GM12878 (cell line): ENCODE measurements around the gene DNAJC6. TPM values are rescaled to one million over a fixed set of nuclear protein-coding genes. Genes with fewer than 3 reads are reported as not detected.

Experiments
- ATAC-seq: fragments of 200-7000 bp; cut with Tn5 transposase; 3 replicates; pipeline ENCODE4 v1.9.1; 2020; ENCODE audit warnings: mild to moderate bottlenecking, moderate library complexity
- BruUV-seq: library from RNA; stranded (reverse); fragments of 400-500 nt; replicated peaks from 2 replicates; lab custom pipeline; 2021; lab: Mats Ljungman, UMichigan
- CTCF ChIA-PET: fragments of 300-600 bp; sonication (Branson Sonifier 250); formaldehyde crosslinking; extraction: SDS; loops from one replicate; lab custom pipeline; 2021; ENCODE audit warnings: inconsistent platforms; lab: Yijun Ruan, JAX
- POLR2A ChIA-PET: fragments of 350-600 bp; formaldehyde crosslinking; extraction: SDS; loops from one replicate; lab custom pipeline; 2021; ENCODE audit warnings: inconsistent platforms; lab: Charles Lee
- RAD21 ChIA-PET: fragments of 300-600 bp; sonication (Branson Sonifier 250); formaldehyde crosslinking; loops from one replicate; lab custom pipeline; 2023; ENCODE audit warnings: antibody characterized with exemption; ENCODE audit not compliant: unreplicated experiment; lab: Charles Lee
- SMC1A ChIA-PET: fragments of 300-600 bp; sonication (Branson Sonifier 250); formaldehyde crosslinking; loops from one replicate; lab custom pipeline; 2023; ENCODE audit not compliant: unreplicated experiment, uncharacterized antibody; lab: Charles Lee
- DNase-seq: peaks from one replicate; pipeline ENCODE4 v3.0.0-alpha.2; 2011; ENCODE audit warnings: low read depth, low spot score
- FAIRE-seq: peaks from 3 replicates; lab custom pipeline; 2011; peaks lifted over from hg19 to GRCh38; lab: Jason Lieb, UNC
- H2AFZ ChIP-seq: 2 replicates; pipeline ENCODE4 v1.6.0; 2011; ENCODE audit warnings: low read depth, low read length, control low read depth; ENCODE audit not compliant: control insufficient read depth
- H3K27ac ChIP-seq: 2 replicates; pipeline ENCODE4 v1.5.1; 2011; ENCODE audit warnings: control low read depth; ENCODE audit not compliant: control insufficient read depth, insufficient read depth
- H3K27me3 ChIP-seq, 2 experiments: replicated peaks in 1 of 2; 2 replicates each; pipeline versions ENCODE4 v1.6.0 to v1.6.1; 2011; ENCODE audit warnings: low read length in 1 of 2; ENCODE audit not compliant: control insufficient read depth in 2 of 2, insufficient read depth in 2 of 2
- H3K36me3 ChIP-seq, 2 experiments: 2 replicates each; pipeline ENCODE4 v1.5.1; 2011; ENCODE audit warnings: low read length in 1 of 2; ENCODE audit not compliant: control insufficient read depth in 2 of 2, insufficient read depth in 2 of 2
- H3K4me1 ChIP-seq: 2 replicates; pipeline ENCODE4 v1.6.1; 2011; ENCODE audit warnings: mild to moderate bottlenecking, low read length, moderate library complexity, mixed read lengths; ENCODE audit not compliant: control insufficient read depth, insufficient read depth
- H3K4me2 ChIP-seq: 2 replicates; pipeline ENCODE4 v1.6.0; 2011; ENCODE audit warnings: control low read depth; ENCODE audit not compliant: control insufficient read depth, insufficient read depth
- H3K4me3 ChIP-seq: fragments of 200-600 bp; sonication (generic); 2 replicates; pipeline ENCODE4 v1.5.1; 2016
- H3K79me2 ChIP-seq: 2 replicates; pipeline ENCODE4 v1.6.0; 2011; ENCODE audit warnings: low read length; ENCODE audit not compliant: control insufficient read depth, insufficient read depth
- H3K9ac ChIP-seq: 2 replicates; pipeline ENCODE4 v1.8.0; 2011; ENCODE audit warnings: low read length, control low read depth, mixed read lengths; ENCODE audit not compliant: control insufficient read depth, insufficient read depth
- H3K9me3 ChIP-seq: replicated peaks from 3 replicates; pipeline ENCODE4 v1.5.1; 2011; ENCODE audit warnings: mild to moderate bottlenecking, low read length; ENCODE audit not compliant: control insufficient read depth, insufficient read depth
- H4K20me1 ChIP-seq: 2 replicates; pipeline ENCODE4 v1.6.0; 2011; ENCODE audit not compliant: control insufficient read depth, insufficient read depth
- CTCF ChIP-seq, 3 experiments: IDR thresholded peaks in 2 of 3; conservative IDR thresholded peaks in 1 of 3; 2 replicates each; pipeline ENCODE4 v1.5.1; 2011; ENCODE audit warnings: low read depth in 3 of 3, low read length in 3 of 3, mild to moderate bottlenecking in 3 of 3, control low read depth in 2 of 3, moderate library complexity in 2 of 3, inconsistent platforms in 1 of 3, mixed read lengths in 1 of 3; ENCODE audit not compliant: control insufficient read depth in 2 of 3, insufficient read depth in 1 of 3; ENCODE audit errors: extremely low read depth in 1 of 3
- E2F4 ChIP-seq: IDR thresholded peaks from 2 replicates; pipeline ENCODE4 v1.6.1; 2012; ENCODE audit warnings: low read depth, low read length, improper control_type of control experiment
- GATAD2B ChIP-seq: fragments of 450-650 bp; conservative IDR thresholded peaks from 2 replicates; pipeline ENCODE4 v1.6.1; 2017; ENCODE audit warnings: low read depth, mild to moderate bottlenecking, moderate library complexity
- JUNB ChIP-seq: IDR thresholded peaks from 2 replicates; pipeline ENCODE4 v1.6.1; 2016; ENCODE audit warnings: antibody characterized with exemption, mild to moderate bottlenecking
- MEF2A ChIP-seq: IDR thresholded peaks from 2 replicates; pipeline ENCODE4 v1.6.1; 2011; ENCODE audit warnings: low read depth, mild to moderate bottlenecking, low read length, moderate library complexity; ENCODE audit not compliant: insufficient read depth
- POU2F2 ChIP-seq: IDR thresholded peaks from 3 replicates; pipeline ENCODE4 v1.6.1; 2011; ENCODE audit warnings: low read depth, mild to moderate bottlenecking, low read length, borderline replicate concordance
- RELA ChIP-seq: fragments of 450-650 bp; IDR thresholded peaks from 2 replicates; pipeline ENCODE4 v1.8.0; 2014; ENCODE audit warnings: borderline replicate concordance; ENCODE audit not compliant: partially characterized antibody
- SMAD1 ChIP-seq: fragments of 450-650 bp; IDR thresholded peaks from 2 replicates; pipeline ENCODE4 v1.6.1; 2018; ENCODE audit warnings: mild to moderate bottlenecking, low read depth; ENCODE audit not compliant: partially characterized antibody
- ZNF384 ChIP-seq: IDR thresholded peaks from 2 replicates; pipeline ENCODE4 v1.6.1; 2012; ENCODE audit warnings: low read depth, mild to moderate bottlenecking, low read length, improper control_type of control experiment, borderline replicate concordance
- WGBS: methylation state at CpG from one replicate; pipeline ENCODE4 v1.1.6; 2016; ENCODE audit warnings: low lambda C conversion rate; ENCODE audit not compliant: insufficient replicate concordance, insufficient coverage; ENCODE audit errors: missing lambda C conversion rate; 5-methylcytosine and 5-hydroxymethylcytosine counted together
- in situ Hi-C: fragments of 300-500 bp; cut with MboI; formaldehyde crosslinking; loops from 9 replicates; pipeline ENCODE4 v1.14.3; 2018; ENCODE audit warnings: mixed read lengths
- intact Hi-C: fragments of 100-400 bp; cut with micrococcal nuclease; formaldehyde crosslinking; loops from one replicate; pipeline ENCODE4 v1.14.2; 2022; ENCODE audit not compliant: unreplicated experiment
- polyA plus RNA-seq, 11 experiments: library from polyadenylated mRNA; depleted of rRNA in 4 of 11; unstranded in 6 of 11; stranded (reverse) in 5 of 11; fragments of >200 nt; fragmentation: Nextera tagmentation in 4 of 11; fragmentation: Illumina TruSeq in 1 of 11; extraction: Ambion mirVana in 4 of 11; extraction: Trizol in 1 of 11; gene quantifications; 1 replicate in 1 of 11; 2 replicates in 10 of 11; pipeline versions ENCODE4 v1.2.1 to v1.2.3, GENCODE V29; 2011 to 2016; ENCODE audit warnings: inconsistent platforms in 2 of 11, missing spikeins in 2 of 11, low read depth in 1 of 11
- total RNA-seq, 4 experiments: library from RNA; depleted of rRNA in 3 of 4; stranded (reverse); fragments of >200 nt in 3 of 4; fragmentation: Illumina TruSeq in 1 of 4; extraction: Trizol in 1 of 4; gene quantifications; 2 replicates each; pipeline versions ENCODE4 v1.2.1 to v1.2.3, GENCODE V29; 2013 to 2021

Gene DNAJC6
- total and polyA plus RNA-seq, 10 of the 15 experiments (the other 5 are each of a cell fraction or from before 2014, with no cell fraction given) = 0.08 to 4.3 (median 2.7) TPM

GRCh38 chr1:65317866-65318653 lies 8.7 kb downstream of the DNAJC6 start:
- Histone ChIP-seq H3K27ac (no peak overlapping the region), H3K4me3 (no peak overlapping the region), H3K9ac (no peak overlapping the region), H3K9me3 (no peaks in the 10 kb centered on the region; the same call in 2 of the 3 replicates), H3K79me2 (no peaks in the 10 kb centered on the region), H3K4me2 (no peak overlapping the region), H3K36me3 (no peaks in the 10 kb centered on the region), H4K20me1 (no peaks in the 10 kb centered on the region), H3K4me1 (no peaks in the 10 kb centered on the region), H2AFZ (no peak overlapping the region), H3K27me3 (no peaks in the 10 kb centered on the region)
- RAD21 ChIA-PET = no interaction called here
- BruUV-seq = no TSS peak
- FAIRE-seq (no peak), DNase-seq (no peak), ATAC-seq (no peak)
- WGBS = 73% methylated on average over 5 of the region's 5 CpGs
- SMC1A ChIA-PET = no interaction called here
- CTCF ChIA-PET = no interaction called here
- in situ Hi-C loops (no loop called here), intact Hi-C loops (no loop called here)
- TF ChIP-seq JUNB = no peak
- TF ChIP-seq ZNF384 = no peak
- no peak for TF ChIP-seq CTCF (IDR thresholded peaks at IDR 0.05 in 2 of 3, conservative IDR thresholded peaks at IDR 0.05 in 1 of 3; ENCODE audit: control insufficient read depth in 2 of 3, extremely low read depth in 1 of 3, insufficient read depth in 1 of 3, low read depth in 3 of 3, low read length in 3 of 3)
- no peak for TF ChIP-seq RELA
- no peak for TF ChIP-seq E2F4
- no peak for TF ChIP-seq GATAD2B
- no peak for TF ChIP-seq SMAD1
- TF ChIP-seq MEF2A = no peak
- no peak for TF ChIP-seq POU2F2
- POLR2A ChIA-PET = no interaction called here
